NK-92 (cell line): ENCODE data around the gene CDKN2A.

Experiments used
- DNase-seq: peaks from one replicate; lab custom pipeline; 2025; ENCODE audit not compliant: unreplicated experiment; lab: John Stamatoyannopoulos, UW

Gene CDKN2A

GRCh38 chr9:21945606-21946005, 48.6 kb downstream of the CDKN2A start:
- no peak for DNase-seq

- no peak for DNase-seq
Observed at GRCh38 chr9:21943464-21943863, 50.7 kb downstream of the CDKN2A start.

GRCh38 chr9:21941337-21941995, 52.7 kb downstream of the CDKN2A start:
- DNase-seq, result no peak

GRCh38 chr9:21936161-21936560, 58.0 kb downstream of the CDKN2A start:
- no peak for DNase-seq

GRCh38 chr9:21935631-21936030, 58.6 kb downstream of the CDKN2A start:
- DNase-seq, result no peak

- no peak for DNase-seq
Observed at GRCh38 chr9:21933865-21934264, 60.3 kb downstream of the CDKN2A start.

- DNase-seq, result no peak
Observed at GRCh38 chr9:21933281-21933680, 60.9 kb downstream of the CDKN2A start.

GRCh38 chr9:21931428-21931827, 62.8 kb downstream of the CDKN2A start:
- no peak for DNase-seq

GRCh38 chr9:21927752-21928151, 66.4 kb downstream of the CDKN2A start:
- DNase-seq, result no peak

- no peak for DNase-seq
Observed at GRCh38 chr9:21923694-21924093, 70.5 kb downstream of the CDKN2A start.

GRCh38 chr9:21919377-21920362, 74.5 kb downstream of the CDKN2A start:
- no peak for DNase-seq
